HG02798 (cell line): ENCODE data around the gene DUOX1.
"Not testable (repeated sequence)": the region's sequence is repeated elsewhere in the genome, so short reads cannot be mapped to it uniquely, and the experiment has no call there.

ENCODE experiments used
- ATAC-seq: cut with Tn5 transposase; IDR thresholded peaks from one replicate; pipeline ENCODE4 v1.9.1; 2021; ENCODE audit warnings: mild to moderate bottlenecking; ENCODE audit not compliant: unreplicated experiment, poor library complexity

DUOX1 gene

GRCh38 chr15:45120081-45120972 is 9.5 kb upstream of the DUOX1 start:
- no peak for ATAC-seq

GRCh38 chr15:45121020-45121419 is 8.8 kb upstream of the DUOX1 start:
- no peak for ATAC-seq

- no peak for ATAC-seq
Observed at GRCh38 chr15:45121706-45122417, 7.9 kb upstream of the DUOX1 start.

GRCh38 chr15:45122719-45123118 is 7.1 kb upstream of the DUOX1 start:
- no peak for ATAC-seq

- ATAC-seq, result no peak
Observed at GRCh38 chr15:45123397-45123796, 6.4 kb upstream of the DUOX1 start.

- ATAC-seq, result no peak
Observed at GRCh38 chr15:45126535-45127158, 3.1 kb upstream of the DUOX1 start.

GRCh38 chr15:45128971-45129639 is 689 bp upstream of the DUOX1 start:
- ATAC-seq, result no peak

GRCh38 chr15:45130291-45131000 is 652 bp downstream of the DUOX1 start:
- ATAC-seq, result no peak

GRCh38 chr15:45131510-45131909 is 1.7 kb downstream of the DUOX1 start:
- no peak for ATAC-seq

GRCh38 chr15:45132844-45133560 is 3.2 kb downstream of the DUOX1 start:
- ATAC-seq, result no peak

GRCh38 chr15:45133561-45133920 is 3.7 kb downstream of the DUOX1 start:
- no peak for ATAC-seq

- ATAC-seq, result no peak
Observed at GRCh38 chr15:45134046-45134445, 4.3 kb downstream of the DUOX1 start.

GRCh38 chr15:45134682-45135604 is 5.1 kb downstream of the DUOX1 start:
- no peak for ATAC-seq

GRCh38 chr15:45135705-45136377 is 6.0 kb downstream of the DUOX1 start:
- not testable (repeated sequence) for ATAC-seq

- no peak for ATAC-seq
Observed at GRCh38 chr15:45136378-45136764, 6.6 kb downstream of the DUOX1 start.

- no peak for ATAC-seq
Observed at GRCh38 chr15:45137703-45138102, 7.9 kb downstream of the DUOX1 start.

GRCh38 chr15:45138814-45139765 is 9.3 kb downstream of the DUOX1 start:
- ATAC-seq, result no peak
